ENCODE results near the gene IL17D. TPM values are rescaled to one million over a fixed set of nuclear protein-coding genes. Genes with fewer than 3 reads are reported as not detected.

Gene IL17D
- total and polyA plus RNA-seq, 9 donors: 1.7 to 12.6 (median 4.4) TPM

DNA sequence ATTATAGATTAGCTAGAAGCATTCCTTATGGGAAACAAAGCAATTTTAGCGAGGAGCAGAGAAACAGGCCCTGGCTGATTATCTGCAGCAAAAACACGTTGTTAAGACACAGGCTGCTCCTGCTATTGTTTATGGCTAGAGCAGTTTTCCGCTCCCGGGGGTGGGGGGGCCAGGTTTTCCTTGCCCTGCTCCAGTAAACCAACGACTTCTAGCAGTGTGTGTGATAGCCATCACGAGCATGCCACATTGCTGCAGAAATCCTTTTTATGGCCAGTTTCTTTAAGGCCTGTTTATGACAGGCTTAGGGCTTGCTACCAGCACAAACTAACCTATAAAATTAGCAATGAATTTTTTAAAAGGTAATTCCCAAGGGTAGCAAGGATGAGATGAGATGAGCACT is 18.4 kb upstream of the IL17D start:
- Histone ChIP-seq H3K27me3 (no peaks in the 10 kb centered on the region), H3K4me1 (ENCODE audit: insufficient read depth) (no peaks in the 10 kb centered on the region), H3K27ac (no peak overlapping the region), H3K4me3 (no peak overlapping the region), H3K36me3 (no peaks in the 10 kb centered on the region), H3K9me3 (no peaks in the 10 kb centered on the region)
- no peak for DNase-seq
- 69 to 74% (median 73%) methylated on average over 6 of the region's 6 CpGs for WGBS, 3 donors
- TF ChIP-seq EP300 (IDR thresholded peaks at IDR 0.05) (no peak), CTCF (IDR thresholded peaks at IDR 0.05) (no peak)
- intact Hi-C loops (cut with DNase I): no loop called here

DNA sequence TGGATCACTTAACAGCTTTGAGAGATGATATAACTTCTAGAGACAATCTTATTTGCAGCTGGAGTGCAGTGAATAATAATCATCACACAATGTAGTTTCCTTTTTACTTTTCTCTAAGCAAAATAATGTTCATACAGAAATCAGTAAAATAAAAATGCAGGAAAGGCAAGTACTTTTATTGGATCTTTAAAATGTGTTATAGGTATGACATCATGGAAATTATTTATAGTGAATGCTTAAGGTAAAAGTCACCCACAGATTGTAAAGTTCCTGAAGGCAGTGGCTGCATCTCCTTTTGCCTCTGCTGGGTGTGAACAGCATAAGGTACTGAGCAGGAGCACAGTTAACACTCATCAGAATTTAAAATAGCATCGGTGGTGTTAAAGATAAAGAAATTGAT is 17.3 kb upstream of the IL17D start:
- no peak overlapping the region for H3K27ac ChIP-seq
- no peak for DNase-seq
- WGBS, 3 donors: 89 to 95% (median 89%) methylated on average over 1 of the region's 1 CpG
- no peaks in the 10 kb centered on the region for H3K4me1 ChIP-seq (ENCODE audit: insufficient read depth)
- intact Hi-C loops (cut with DNase I): no loop called here
- no peak overlapping the region for H3K4me3 ChIP-seq
- TF ChIP-seq POLR2A (IDR thresholded peaks at IDR 0.05) (no peak), CTCF (IDR thresholded peaks at IDR 0.05) (no peak), EP300 (IDR thresholded peaks at IDR 0.05) (no peak)
- H3K36me3 ChIP-seq: no peaks in the 10 kb centered on the region
- H3K27me3 ChIP-seq: no peaks in the 10 kb centered on the region
- H3K9me3 ChIP-seq: no peaks in the 10 kb centered on the region

GRCh38 chr13:20686863-20687579 is 16.5 kb upstream of the IL17D start:
- no peak for TF ChIP-seq EP300 (IDR thresholded peaks at IDR 0.05)
- H3K27ac ChIP-seq: no peak overlapping the region
- intact Hi-C loops (cut with DNase I): no loop called here

GRCh38 chr13:20689291-20689690 is 14.2 kb upstream of the IL17D start:
- intact Hi-C loops (cut with DNase I): no loop called here
- TF ChIP-seq EP300 (IDR thresholded peaks at IDR 0.05) (no peak), POLR2A (IDR thresholded peaks at IDR 0.05) (no peak), CTCF (IDR thresholded peaks at IDR 0.05) (no peak)
- H3K4me1 ChIP-seq (ENCODE audit: insufficient read depth): no peaks in the 10 kb centered on the region
- 85 to 88% (median 87%) methylated on average over 3 of the region's 3 CpGs for WGBS, 3 donors
- no peaks in the 10 kb centered on the region for H3K27me3 ChIP-seq
- H3K36me3 ChIP-seq: no peaks in the 10 kb centered on the region
- DNase-seq: no peak
- no peak overlapping the region for H3K4me3 ChIP-seq
- H3K27ac ChIP-seq: no peak overlapping the region
- no peaks in the 10 kb centered on the region for H3K9me3 ChIP-seq

More at GRCh38 chr13:20686863-20687579, 16.5 kb upstream of the IL17D start:
- no peaks in the 10 kb centered on the region for H3K27me3 ChIP-seq
- DNase-seq: no peak
- H3K4me3 ChIP-seq: no peak overlapping the region
- H3K36me3 ChIP-seq: no peaks in the 10 kb centered on the region
- WGBS, 3 donors: 76 to 87% (median 77%) methylated on average over 4 of the region's 4 CpGs
- H3K9me3 ChIP-seq: no peaks in the 10 kb centered on the region
- no peaks in the 10 kb centered on the region for H3K4me1 ChIP-seq (ENCODE audit: insufficient read depth)

DNA sequence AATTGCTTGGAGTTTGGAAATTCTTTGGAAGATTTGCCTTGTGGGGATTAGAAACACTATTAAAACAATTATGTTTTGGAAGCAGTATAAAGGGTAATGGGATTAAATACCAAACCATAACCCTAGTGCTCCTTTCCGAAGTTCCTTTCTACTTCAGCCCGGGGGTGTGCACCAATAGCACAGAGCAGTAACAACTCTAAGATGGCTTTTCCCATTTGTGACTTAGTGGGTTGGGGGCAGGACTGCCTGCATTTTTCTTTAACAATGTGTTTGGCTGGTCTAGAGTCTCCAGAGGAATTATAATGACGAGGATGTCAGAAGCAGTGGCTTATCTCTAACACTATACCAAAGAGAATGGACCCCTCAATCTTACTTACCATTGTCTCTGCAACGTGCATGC is 11.9 kb upstream of the IL17D start:
- no peaks in the 10 kb centered on the region for H3K9me3 ChIP-seq
- no peak overlapping the region for H3K4me3 ChIP-seq
- no peak overlapping the region for H3K27ac ChIP-seq
- intact Hi-C loops (cut with DNase I): no loop called here
- no peaks in the 10 kb centered on the region for H3K36me3 ChIP-seq
- WGBS, 3 donors: 67 to 69% (median 67%) methylated on average over 4 of the region's 4 CpGs
- DNase-seq: no peak
- TF ChIP-seq EP300 (IDR thresholded peaks at IDR 0.05) (no peak), POLR2A (IDR thresholded peaks at IDR 0.05) (no peak), CTCF (IDR thresholded peaks at IDR 0.05) (no peak)
- H3K27me3 ChIP-seq: no peaks in the 10 kb centered on the region
- no peaks in the 10 kb centered on the region for H3K4me1 ChIP-seq (ENCODE audit: insufficient read depth)
